PFSK-1 (cell line): Measurements from ENCODE around the gene RALGPS1.

Source experiments
- FOXP2 ChIP-seq: optimal IDR thresholded peaks from 2 replicates; pipeline ENCODE3; 2011; ENCODE audit warnings: borderline replicate concordance, control low read depth, inconsistent platforms; ENCODE audit not compliant: insufficient read depth; ENCODE audit errors: extremely low read length, extremely low read depth
- POLR2AphosphoS5 ChIP-seq: IDR thresholded peaks from 2 replicates; pipeline ENCODE4 v1.6.1; 2012; ENCODE audit warnings: low read depth, mild to moderate bottlenecking, control low read depth, low read length, moderate library complexity
- TAF1 ChIP-seq: IDR thresholded peaks from 2 replicates; pipeline ENCODE4 v1.6.1; 2012; ENCODE audit warnings: low read length, control low read depth, borderline replicate concordance; ENCODE audit not compliant: insufficient read depth

DNA sequence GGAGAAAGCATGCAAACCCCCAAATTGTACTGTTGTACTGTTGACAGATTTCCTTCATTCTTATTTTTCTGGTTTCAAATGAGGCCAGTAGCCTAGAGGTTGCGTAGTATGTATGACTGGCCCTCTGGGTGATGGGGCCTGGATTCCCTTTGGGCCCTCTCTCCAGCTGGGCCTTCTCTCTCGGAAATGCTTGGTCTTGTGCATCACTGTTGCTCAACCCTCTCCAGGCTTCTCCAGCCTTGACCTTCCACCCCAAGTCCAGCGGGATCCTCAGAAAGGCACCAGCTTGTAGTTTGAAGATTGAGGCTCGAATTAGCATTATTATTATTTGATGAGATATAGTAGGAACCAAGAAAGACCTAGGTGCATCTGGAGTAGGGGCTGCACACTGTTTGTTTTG is 120.8 kb downstream of the RALGPS1 start:
- no peak for TF ChIP-seq TAF1
- TF ChIP-seq POLR2AphosphoS5, result no peak
- no peak for TF ChIP-seq FOXP2
